Tibial nerve (tissue), 4 donors: ENCODE measurements around the gene CD81.
"Not testable (repeated sequence)": the region's sequence is repeated elsewhere in the genome, so short reads cannot be mapped to it uniquely, and the experiment has no call there.

Experiments
- CTCF ChIP-seq, 5 experiments: fragments of 200-600 bp in 3 of 5; fragments of 450-650 bp in 2 of 5; sonication (generic) in 3 of 5; IDR thresholded peaks; one replicate each; pipeline ENCODE4 v1.5.1; 2016 to 2019; ENCODE audit warnings: antibody characterized with exemption in 5 of 5, mild to moderate bottlenecking in 3 of 5, moderate library complexity in 2 of 5
- EP300 ChIP-seq, 2 donors: sonication (generic); formaldehyde crosslinking; IDR thresholded peaks; one replicate each; pipeline ENCODE4 v1.6.1; 2017; ENCODE audit warnings: antibody characterized with exemption in 2 of 2, mild to moderate bottlenecking in 1 of 2

- not testable (repeated sequence) for TF ChIP-seq CTCF, EP300 (IDR thresholded peaks at IDR 0.05)
Observed at GRCh38 chr11:2364386-2364785, 12.7 kb upstream of the CD81 start.
